Smooth muscle cell (in vitro differentiated cells): ENCODE data around the gene ITGB5. TPM values are rescaled to one million over a fixed set of nuclear protein-coding genes. Genes with fewer than 3 reads are reported as not detected.
A peak's percentile ranks its signal among the peaks of the same experiment; 100 is the strongest.

Experiments used
- DNase-seq: peaks from one replicate; lab custom pipeline; 2025; ENCODE audit not compliant: unreplicated experiment; lab: John Stamatoyannopoulos, UW
- H2AFZ ChIP-seq: fragments of 200-600 bp; sonication (generic); 2 replicates; pipeline ENCODE4 v1.6.0; 2016; ENCODE audit warnings: antibody characterized with exemption, low read depth, mild to moderate bottlenecking
- H3F3A ChIP-seq: fragments of 200-600 bp; sonication (generic); 2 replicates; pipeline ENCODE4 v1.6.0; 2017; ENCODE audit warnings: antibody characterized with exemption, low read depth
- H3K27ac ChIP-seq: fragments of 200-600 bp; sonication (generic); 2 replicates; pipeline ENCODE4 v1.5.1; 2016; ENCODE audit warnings: low read depth, mild to moderate bottlenecking
- H3K27me3 ChIP-seq: fragments of 200-600 bp; sonication (generic); 2 replicates; pipeline ENCODE4 v1.6.1; 2016; ENCODE audit warnings: low read depth, mild to moderate bottlenecking
- H3K36me3 ChIP-seq: fragments of 200-600 bp; sonication (generic); 2 replicates; pipeline ENCODE4 v1.5.1; 2016; ENCODE audit warnings: low read depth
- H3K4me1 ChIP-seq: fragments of 200-600 bp; sonication (generic); 2 replicates; pipeline ENCODE4 v1.5.1; 2016; ENCODE audit warnings: low read depth
- H3K4me2 ChIP-seq: fragments of 200-600 bp; sonication (generic); 2 replicates; pipeline ENCODE4 v1.6.0; 2016; ENCODE audit warnings: mild to moderate bottlenecking
- H3K4me3 ChIP-seq: fragments of 200-600 bp; sonication (generic); 2 replicates; pipeline ENCODE4 v1.5.1; 2016; ENCODE audit warnings: mild to moderate bottlenecking
- H3K79me2 ChIP-seq: fragments of 200-600 bp; sonication (generic); 2 replicates; pipeline ENCODE4 v1.6.0; 2016; ENCODE audit warnings: low read depth, mild to moderate bottlenecking
- H3K9ac ChIP-seq: fragments of 200-600 bp; sonication (generic); 2 replicates; pipeline ENCODE4 v1.6.0; 2016; ENCODE audit warnings: low read depth
- H3K9me3 ChIP-seq: fragments of 200-600 bp; sonication (generic); replicated peaks from 2 replicates; pipeline ENCODE4 v1.5.1; 2016; ENCODE audit warnings: low read depth
- H4K20me1 ChIP-seq: fragments of 200-600 bp; sonication (generic); 2 replicates; pipeline ENCODE4 v1.6.0; 2016; ENCODE audit warnings: low read depth
- WGBS: methylation state at CpG from one replicate; pipeline ENCODE4 v1.1.7; 2016; ENCODE audit warnings: low lambda C conversion rate; 5-methylcytosine and 5-hydroxymethylcytosine counted together
- polyA plus RNA-seq: library from polyadenylated mRNA; unstranded; fragments of >200 nt; fragmentation: Nextera tagmentation; extraction: Ambion mirVana; gene quantifications from 2 replicates; pipeline ENCODE4 v1.2.1, GENCODE V29; 2016
- total RNA-seq: library from RNA; depleted of rRNA; stranded (reverse); fragments of >200 nt; gene quantifications from 2 replicates; pipeline ENCODE4 v1.2.3, GENCODE V29; 2014
- TF ChIP-seq, protein P1 (sequence below): fragments of 200-600 bp; sonication (generic); IDR thresholded peaks from 2 replicates; pipeline ENCODE4 v1.5.1; 2017; ENCODE audit warnings: borderline replicate concordance, mild to moderate bottlenecking, antibody characterized with exemption; ENCODE audit not compliant: insufficient read depth, poor library complexity, severe bottlenecking

Gene ITGB5
- total and polyA plus RNA-seq, 2 experiments from 2014 or later = 343 to 403 TPM

DNA sequence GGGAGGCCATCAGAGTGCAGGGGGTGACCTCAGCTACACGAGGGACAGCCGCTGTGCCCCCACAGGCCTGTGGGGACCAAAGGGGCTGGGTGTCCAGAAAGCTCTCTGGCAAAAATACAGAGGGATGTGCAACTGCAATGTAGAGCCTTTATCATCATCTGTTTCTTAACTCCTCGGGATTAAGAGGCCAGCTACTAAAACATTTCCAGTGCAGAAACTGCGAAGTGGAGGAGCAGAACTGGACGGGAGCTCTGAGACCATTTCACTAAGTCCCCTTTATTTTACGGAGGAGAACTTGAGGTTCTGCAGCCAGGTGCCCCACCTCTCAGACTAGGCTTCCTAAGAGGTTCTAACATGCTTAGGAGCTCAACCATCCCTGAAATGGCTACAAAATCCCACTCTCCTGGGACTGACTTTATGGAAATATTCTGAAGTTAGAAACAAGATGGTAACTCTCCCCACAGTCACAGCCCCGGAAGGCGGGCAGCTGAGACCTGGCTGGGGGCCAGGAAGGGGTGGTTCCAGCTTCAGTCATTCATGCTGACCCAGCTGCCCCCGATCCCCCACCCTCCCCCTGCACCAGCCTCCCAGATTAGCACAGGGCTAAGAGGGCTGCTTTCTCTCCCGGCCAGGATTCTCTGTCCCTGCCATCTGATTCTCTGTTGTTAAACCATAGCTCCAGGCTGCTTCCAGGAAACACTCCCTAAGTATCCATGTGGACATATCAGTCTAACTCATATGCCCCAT is 116.7 kb downstream of the ITGB5 start:
- Histone ChIP-seq H3K27me3 (no peaks in the 10 kb centered on the region), H4K20me1 (no peaks in the 10 kb centered on the region), H3K4me1 (peaks cover 23% of the 10 kb centered on the region), H3K4me2 (peak overlapping the region; percentile 64), H3K36me3 (no peaks in the 10 kb centered on the region), H3K79me2 (no peaks in the 10 kb centered on the region), H3K9me3 (no peaks in the 10 kb centered on the region), H3F3A (peaks cover 26% of the 10 kb centered on the region), H3K9ac (no peak overlapping the region), H2AFZ (no peak overlapping the region), H3K4me3 (no peak overlapping the region), H3K27ac (peak overlapping the region; percentile 71)
- TF ChIP-seq, protein P1, sequence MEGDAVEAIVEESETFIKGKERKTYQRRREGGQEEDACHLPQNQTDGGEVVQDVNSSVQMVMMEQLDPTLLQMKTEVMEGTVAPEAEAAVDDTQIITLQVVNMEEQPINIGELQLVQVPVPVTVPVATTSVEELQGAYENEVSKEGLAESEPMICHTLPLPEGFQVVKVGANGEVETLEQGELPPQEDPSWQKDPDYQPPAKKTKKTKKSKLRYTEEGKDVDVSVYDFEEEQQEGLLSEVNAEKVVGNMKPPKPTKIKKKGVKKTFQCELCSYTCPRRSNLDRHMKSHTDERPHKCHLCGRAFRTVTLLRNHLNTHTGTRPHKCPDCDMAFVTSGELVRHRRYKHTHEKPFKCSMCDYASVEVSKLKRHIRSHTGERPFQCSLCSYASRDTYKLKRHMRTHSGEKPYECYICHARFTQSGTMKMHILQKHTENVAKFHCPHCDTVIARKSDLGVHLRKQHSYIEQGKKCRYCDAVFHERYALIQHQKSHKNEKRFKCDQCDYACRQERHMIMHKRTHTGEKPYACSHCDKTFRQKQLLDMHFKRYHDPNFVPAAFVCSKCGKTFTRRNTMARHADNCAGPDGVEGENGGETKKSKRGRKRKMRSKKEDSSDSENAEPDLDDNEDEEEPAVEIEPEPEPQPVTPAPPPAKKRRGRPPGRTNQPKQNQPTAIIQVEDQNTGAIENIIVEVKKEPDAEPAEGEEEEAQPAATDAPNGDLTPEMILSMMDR = no peak
- DNase-seq = peak; percentile 61
- WGBS = 19% methylated on average over 8 of the region's 10 CpGs

DNA sequence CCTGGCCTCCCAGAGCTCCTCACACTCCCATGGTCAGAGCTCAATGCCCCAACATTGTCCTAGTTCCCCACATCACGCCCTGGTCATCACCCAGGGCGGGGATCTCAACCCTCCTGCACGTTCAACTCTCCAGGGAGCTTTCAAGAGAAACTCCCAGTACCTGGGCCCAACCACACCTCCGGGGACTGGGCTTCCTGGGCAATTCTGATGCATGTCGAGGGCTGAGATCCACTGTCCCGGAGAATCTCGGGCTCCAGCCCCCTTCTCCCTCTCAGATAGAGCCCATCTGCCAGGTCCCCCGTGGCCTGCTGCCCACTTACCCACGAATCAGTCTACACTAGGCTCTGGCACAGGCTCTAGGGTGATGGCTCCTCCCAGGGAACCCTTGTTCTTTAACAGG is 117.7 kb downstream of the ITGB5 start:
- no peaks in the 10 kb centered on the region for H3K27me3 ChIP-seq
- no peaks in the 10 kb centered on the region for H3K79me2 ChIP-seq
- TF ChIP-seq, protein P1 = no peak
- WGBS = 88% methylated on average over 9 of the region's 9 CpGs
- H3F3A ChIP-seq = peaks cover 26% of the 10 kb centered on the region
- no peaks in the 10 kb centered on the region for H3K36me3 ChIP-seq
- H3K4me3 ChIP-seq = no peak overlapping the region
- H3K4me2 ChIP-seq = peak overlapping the region; percentile 64
- H2AFZ ChIP-seq = no peak overlapping the region
- H3K9ac ChIP-seq = no peak overlapping the region
- H3K4me1 ChIP-seq = peaks cover 18% of the 10 kb centered on the region
- H4K20me1 ChIP-seq = no peaks in the 10 kb centered on the region
- no peaks in the 10 kb centered on the region for H3K9me3 ChIP-seq
- H3K27ac ChIP-seq = peak overlapping the region; percentile 71
- no peak for DNase-seq

DNA sequence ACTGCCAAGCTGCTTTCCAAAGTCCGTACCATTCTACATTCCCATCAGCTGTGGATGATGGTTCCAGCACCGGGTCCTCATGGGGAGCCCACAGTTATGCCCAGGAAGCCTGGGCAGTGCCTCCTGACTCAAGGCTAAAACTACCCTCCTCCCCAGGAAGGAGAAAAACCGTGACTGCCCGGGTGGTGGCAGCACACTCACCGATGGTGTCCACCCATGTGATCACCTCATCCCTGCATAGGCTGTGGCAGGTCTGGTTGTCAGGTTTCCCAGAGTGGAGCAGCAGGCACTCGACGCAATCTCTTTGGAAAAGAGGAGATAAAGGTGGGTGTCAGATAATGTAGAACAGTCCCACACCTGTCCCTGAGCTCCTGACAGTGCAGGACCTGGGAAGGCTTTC is 118.4 kb downstream of the ITGB5 start:
- Histone ChIP-seq H3K4me1 (peaks cover 17% of the 10 kb centered on the region), H3K9me3 (no peaks in the 10 kb centered on the region), H3K4me3 (no peak overlapping the region), H3F3A (peaks cover 26% of the 10 kb centered on the region), H4K20me1 (no peaks in the 10 kb centered on the region), H3K27me3 (no peaks in the 10 kb centered on the region), H3K9ac (no peak overlapping the region), H3K27ac (no peak overlapping the region), H2AFZ (no peak overlapping the region), H3K36me3 (no peaks in the 10 kb centered on the region), H3K79me2 (no peaks in the 10 kb centered on the region), H3K4me2 (no peak overlapping the region)
- no peak for DNase-seq
- TF ChIP-seq, protein P1 = peak; percentile 25
- 76% methylated on average over 7 of the region's 7 CpGs for WGBS

DNA sequence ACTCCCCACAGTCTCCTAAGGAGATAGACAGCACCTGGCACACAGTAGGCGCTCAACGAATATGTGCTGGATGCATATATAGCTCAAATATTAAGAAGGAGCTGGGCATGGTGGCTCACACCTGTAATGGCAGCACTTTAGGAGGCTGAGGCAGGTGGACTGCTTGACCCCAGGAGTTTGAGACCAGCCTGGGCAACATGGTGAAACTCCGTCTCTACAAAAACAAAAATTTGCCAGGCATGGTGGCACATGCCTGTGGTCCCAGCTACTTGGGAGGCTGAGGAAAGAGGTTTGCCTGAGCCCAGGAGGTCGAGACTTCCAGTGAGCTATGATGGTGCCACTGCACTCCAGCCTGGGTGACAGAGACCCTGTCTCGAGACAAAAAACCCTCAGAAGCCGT is 119.5 kb downstream of the ITGB5 start:
- DNase-seq = no peak
- TF ChIP-seq, protein P1 = no peak
- WGBS = 98% methylated on average over 6 of the region's 6 CpGs
- no peak overlapping the region for H3K27ac ChIP-seq
- peaks cover 20% of the 10 kb centered on the region for H3F3A ChIP-seq
- no peaks in the 10 kb centered on the region for H4K20me1 ChIP-seq
- H3K9me3 ChIP-seq = no peaks in the 10 kb centered on the region
- no peaks in the 10 kb centered on the region for H3K79me2 ChIP-seq
- no peaks in the 10 kb centered on the region for H3K36me3 ChIP-seq
- no peak overlapping the region for H3K4me3 ChIP-seq
- H3K27me3 ChIP-seq = no peaks in the 10 kb centered on the region
- no peak overlapping the region for H3K4me2 ChIP-seq
- no peak overlapping the region for H2AFZ ChIP-seq
- H3K4me1 ChIP-seq = peaks cover 17% of the 10 kb centered on the region
- no peak overlapping the region for H3K9ac ChIP-seq
